ENCODE measurements around the gene CREB3. TPM values are rescaled to one million over a fixed set of nuclear protein-coding genes. Genes with fewer than 3 reads are reported as not detected.

CREB3 gene
- total RNA-seq, 1 experiment from 2014 or later: 29.1 TPM

DNA sequence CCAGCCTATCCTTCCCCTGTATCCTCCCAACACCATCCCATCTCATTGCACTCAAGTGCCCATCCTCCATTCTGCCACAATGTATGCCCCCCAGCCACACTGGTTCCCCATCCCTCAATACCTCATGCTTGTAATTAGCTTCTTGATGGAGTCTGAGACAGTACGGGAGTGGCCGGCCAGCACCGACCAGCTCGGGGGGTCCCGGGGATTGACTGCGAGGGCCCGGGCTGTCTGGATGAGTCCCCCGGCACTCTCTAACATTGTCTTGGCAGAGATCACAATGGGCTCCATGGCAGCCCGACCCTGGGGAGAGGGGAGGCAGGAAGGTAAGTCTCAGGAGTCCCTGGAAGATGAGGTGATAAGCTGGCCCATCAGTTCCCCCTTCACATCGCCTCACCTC, 25.5 kb upstream of the CREB3 start:
- intact Hi-C loops (cut with micrococcal nuclease; ENCODE audit: unreplicated experiment): no loop called here
- H3K27ac ChIP-seq (ENCODE audit: low read depth, low read length, poor library complexity, severe bottlenecking): no peak overlapping the region
- H3K4me3 ChIP-seq (ENCODE audit: low read depth, low read length, poor library complexity, severe bottlenecking): no peak overlapping the region
- no peaks in the 10 kb centered on the region for H3K9me3 ChIP-seq (ENCODE audit: low read depth, low read length, poor library complexity, severe bottlenecking)
- DNase-seq (ENCODE audit: low spot score): no peak
- no peaks in the 10 kb centered on the region for H3K27me3 ChIP-seq (replicated peaks; ENCODE audit: insufficient read depth, low read depth, low read length, poor library complexity)
- ChIA-PET POLR2A (ENCODE audit: low non-redundant PET) (no interaction called here), CTCF (interaction anchor here (0.9 kb wide), 1 partner anchor 9 kb away, joined by 3 read pairs; no protein-coding TSS in a partner anchor)
- TF ChIP-seq, protein P1, sequence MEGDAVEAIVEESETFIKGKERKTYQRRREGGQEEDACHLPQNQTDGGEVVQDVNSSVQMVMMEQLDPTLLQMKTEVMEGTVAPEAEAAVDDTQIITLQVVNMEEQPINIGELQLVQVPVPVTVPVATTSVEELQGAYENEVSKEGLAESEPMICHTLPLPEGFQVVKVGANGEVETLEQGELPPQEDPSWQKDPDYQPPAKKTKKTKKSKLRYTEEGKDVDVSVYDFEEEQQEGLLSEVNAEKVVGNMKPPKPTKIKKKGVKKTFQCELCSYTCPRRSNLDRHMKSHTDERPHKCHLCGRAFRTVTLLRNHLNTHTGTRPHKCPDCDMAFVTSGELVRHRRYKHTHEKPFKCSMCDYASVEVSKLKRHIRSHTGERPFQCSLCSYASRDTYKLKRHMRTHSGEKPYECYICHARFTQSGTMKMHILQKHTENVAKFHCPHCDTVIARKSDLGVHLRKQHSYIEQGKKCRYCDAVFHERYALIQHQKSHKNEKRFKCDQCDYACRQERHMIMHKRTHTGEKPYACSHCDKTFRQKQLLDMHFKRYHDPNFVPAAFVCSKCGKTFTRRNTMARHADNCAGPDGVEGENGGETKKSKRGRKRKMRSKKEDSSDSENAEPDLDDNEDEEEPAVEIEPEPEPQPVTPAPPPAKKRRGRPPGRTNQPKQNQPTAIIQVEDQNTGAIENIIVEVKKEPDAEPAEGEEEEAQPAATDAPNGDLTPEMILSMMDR (conservative IDR thresholded peaks at IDR 0.05; ENCODE audit: low read depth, low read length): no peak
- TF ChIP-seq EZH2 (IDR thresholded peaks at IDR 0.05; ENCODE audit: borderline replicate concordance, low read depth, low read length, poor library complexity, severe bottlenecking): no peak
- H3K4me1 ChIP-seq (ENCODE audit: insufficient read depth, low read length, poor library complexity, severe bottlenecking): no peaks in the 10 kb centered on the region
- no TSS peak for BruUV-seq (replicated peaks)
- peaks cover 92% of the 10 kb centered on the region for H3K36me3 ChIP-seq (ENCODE audit: insufficient read depth, low read length, poor library complexity, severe bottlenecking)

DNA sequence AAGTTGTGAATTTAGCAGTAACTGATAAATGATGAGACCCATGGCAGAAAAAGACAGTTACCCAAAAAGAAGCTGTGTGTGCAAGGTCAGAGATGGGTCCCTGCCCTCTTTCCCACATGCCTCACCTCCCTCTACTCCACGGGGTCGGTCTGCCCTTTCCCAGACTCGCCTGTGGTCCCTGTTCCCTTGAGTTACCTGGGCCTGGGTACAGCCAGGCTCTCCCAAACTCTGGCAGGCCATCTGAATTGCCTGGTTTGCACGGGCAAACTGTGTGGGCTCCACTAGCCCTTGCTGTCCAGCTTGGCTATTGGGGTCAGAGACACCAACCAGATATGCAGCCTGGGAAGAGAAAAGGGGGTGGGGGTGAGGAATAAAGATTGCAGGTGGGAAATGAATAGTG, 24.3 kb upstream of the CREB3 start:
- intact Hi-C loops (cut with micrococcal nuclease; ENCODE audit: unreplicated experiment): no loop called here
- Histone ChIP-seq H3K27ac (ENCODE audit: low read depth, low read length, poor library complexity, severe bottlenecking) (no peak overlapping the region), H3K9me3 (ENCODE audit: low read depth, low read length, poor library complexity, severe bottlenecking) (no peaks in the 10 kb centered on the region), H3K27me3 (replicated peaks; ENCODE audit: insufficient read depth, low read depth, low read length, poor library complexity) (no peaks in the 10 kb centered on the region), H3K4me3 (ENCODE audit: low read depth, low read length, poor library complexity, severe bottlenecking) (no peak overlapping the region), H3K36me3 (ENCODE audit: insufficient read depth, low read length, poor library complexity, severe bottlenecking) (peaks cover 88% of the 10 kb centered on the region), H3K4me1 (ENCODE audit: insufficient read depth, low read length, poor library complexity, severe bottlenecking) (no peaks in the 10 kb centered on the region)
- ChIA-PET CTCF (no interaction called here), POLR2A (ENCODE audit: low non-redundant PET) (no interaction called here)
- BruUV-seq (replicated peaks): no TSS peak
- TF ChIP-seq, protein P1 (conservative IDR thresholded peaks at IDR 0.05; ENCODE audit: low read depth, low read length): no peak
- no peak for TF ChIP-seq EZH2 (IDR thresholded peaks at IDR 0.05; ENCODE audit: borderline replicate concordance, low read depth, low read length, poor library complexity, severe bottlenecking)
- DNase-seq (ENCODE audit: low spot score): no peak

DNA sequence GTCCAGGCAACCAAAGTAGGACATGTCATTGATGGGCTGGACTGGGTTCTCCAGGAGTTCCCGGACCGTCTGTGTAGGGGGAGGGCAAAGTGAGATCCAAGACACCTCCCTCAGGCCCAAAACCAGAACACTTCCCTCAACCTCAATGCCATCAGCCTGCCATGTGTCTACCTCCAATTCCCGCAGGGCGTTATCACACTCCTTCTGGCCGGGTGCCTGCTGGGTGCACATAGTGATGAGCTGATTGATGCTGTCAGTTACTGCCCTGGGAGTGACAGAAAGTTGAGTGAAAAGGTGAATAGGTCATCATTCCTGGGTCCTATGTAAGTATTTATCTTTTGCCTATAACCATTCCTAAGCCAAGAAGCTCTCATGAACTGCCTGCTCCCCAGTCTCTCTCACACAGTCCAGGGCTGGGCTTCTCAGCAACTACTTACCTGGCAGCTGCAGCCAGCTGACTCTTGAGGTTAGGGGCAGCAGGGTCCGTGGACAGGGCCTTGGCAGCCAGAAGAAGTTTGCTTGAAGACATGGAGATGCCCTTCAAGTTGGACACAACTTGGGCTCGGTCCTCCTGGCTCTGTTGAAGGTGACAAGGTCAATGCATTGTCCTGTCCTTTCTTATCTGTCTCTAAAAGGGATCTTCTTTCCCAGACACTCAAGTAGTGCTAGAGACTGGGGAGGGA, 21.5 kb upstream of the CREB3 start:
- H3K27ac ChIP-seq (ENCODE audit: low read depth, low read length, poor library complexity, severe bottlenecking): no peak overlapping the region

More for the DNA sequence above, 21.5 kb upstream of the CREB3 start:
- no peak for DNase-seq (ENCODE audit: low spot score)
- ChIA-PET POLR2A (ENCODE audit: low non-redundant PET) (no interaction called here), CTCF (interaction anchor here (1.0 kb wide), 1 partner anchor 17 kb away, joined by 3 read pairs; no protein-coding TSS in a partner anchor)
- Histone ChIP-seq H3K36me3 (ENCODE audit: insufficient read depth, low read length, poor library complexity, severe bottlenecking) (peaks cover 89% of the 10 kb centered on the region), H3K4me3 (ENCODE audit: low read depth, low read length, poor library complexity, severe bottlenecking) (no peak overlapping the region), H3K9me3 (ENCODE audit: low read depth, low read length, poor library complexity, severe bottlenecking) (no peaks in the 10 kb centered on the region), H3K4me1 (ENCODE audit: insufficient read depth, low read length, poor library complexity, severe bottlenecking) (no peaks in the 10 kb centered on the region), H3K27me3 (replicated peaks; ENCODE audit: insufficient read depth, low read depth, low read length, poor library complexity) (no peaks in the 10 kb centered on the region)
- TSS peak; percentile 33 for BruUV-seq (replicated peaks)
- TF ChIP-seq, protein P1 (conservative IDR thresholded peaks at IDR 0.05; ENCODE audit: low read depth, low read length): no peak
- TF ChIP-seq EZH2 (IDR thresholded peaks at IDR 0.05; ENCODE audit: borderline replicate concordance, low read depth, low read length, poor library complexity, severe bottlenecking): no peak
- intact Hi-C loops (cut with micrococcal nuclease; ENCODE audit: unreplicated experiment): no loop called here
